Neural cell (in vitro differentiated cells): ENCODE results near the gene HTR5A. TPM values are rescaled to one million over a fixed set of nuclear protein-coding genes. Genes with fewer than 3 reads are reported as not detected.

Source experiments
- H2AFZ ChIP-seq: fragments of 200-600, 300-800 bp; sonication (generic), shearing (Covaris generic); 2 replicates; pipeline ENCODE4 v1.6.0; 2014; ENCODE audit warnings: low read depth, mild to moderate bottlenecking, antibody characterized with exemption, low read length, moderate library complexity
- H3F3A ChIP-seq: fragments of 200-600 bp; shearing (Covaris generic); 2 replicates; pipeline ENCODE4 v1.6.1; 2016; ENCODE audit warnings: mild to moderate bottlenecking, moderate library complexity, mixed read lengths, antibody characterized with exemption, low read length; ENCODE audit not compliant: insufficient read depth, poor library complexity, severe bottlenecking
- H3K27ac ChIP-seq: fragments of 200-600, 300-800 bp; sonication (generic), shearing (Covaris generic); 2 replicates; pipeline ENCODE4 v1.5.1; 2014; ENCODE audit warnings: mild to moderate bottlenecking, low read length, moderate library complexity
- H3K27me3 ChIP-seq: fragments of 300-800, 200-600 bp; sonication (generic), shearing (Covaris generic); 2 replicates; pipeline ENCODE4 v1.6.0; 2014; ENCODE audit warnings: mild to moderate bottlenecking, low read depth, low read length, moderate library complexity; ENCODE audit not compliant: insufficient read depth
- H3K36me3 ChIP-seq: fragments of 300-800, 200-600 bp; sonication (generic), shearing (Covaris generic); 2 replicates; pipeline ENCODE4 v1.5.1; 2014; ENCODE audit warnings: mild to moderate bottlenecking, antibody characterized with exemption, low read length, moderate library complexity; ENCODE audit not compliant: insufficient read depth
- H3K4me2 ChIP-seq: fragments of 300-800, 200-600 bp; sonication (generic), shearing (Covaris generic); 2 replicates; pipeline ENCODE4 v1.6.0; 2014; ENCODE audit warnings: mild to moderate bottlenecking, low read length
- H3K4me3 ChIP-seq: fragments of 300-800, 200-600 bp; sonication (generic), shearing (Covaris generic); 2 replicates; pipeline ENCODE4 v1.5.1; 2014; ENCODE audit warnings: mild to moderate bottlenecking, low read length, moderate library complexity
- H3K79me2 ChIP-seq: fragments of 200-600 bp; shearing (Covaris generic); replicated peaks from 2 replicates; pipeline ENCODE4 v1.6.0; 2014; ENCODE audit warnings: mild to moderate bottlenecking, low read length, moderate library complexity; ENCODE audit not compliant: insufficient read depth
- H3K9ac ChIP-seq: fragments of 300-800, 200-600 bp; sonication (generic), shearing (Covaris generic); 2 replicates; pipeline ENCODE4 v1.6.1; 2016; ENCODE audit warnings: mild to moderate bottlenecking, low read length, mixed read lengths
- H3K9me2 ChIP-seq: fragments of 200-600 bp; shearing (Covaris generic); 2 replicates; pipeline ENCODE4 v1.6.1; 2016; ENCODE audit warnings: mild to moderate bottlenecking, low read length, mixed read lengths; ENCODE audit not compliant: insufficient read depth
- H3K9me3 ChIP-seq: fragments of 200-600, 300-800 bp; sonication (generic), shearing (Covaris generic); 2 replicates; pipeline ENCODE4 v1.6.1; 2016; ENCODE audit warnings: mild to moderate bottlenecking, mixed run types, low read length, moderate library complexity, mixed read lengths
- H4K20me1 ChIP-seq: fragments of 200-600 bp; shearing (Covaris generic); 2 replicates; pipeline ENCODE4 v1.6.1; 2016; ENCODE audit warnings: mild to moderate bottlenecking, mixed run types; ENCODE audit not compliant: insufficient read depth
- EP300 ChIP-seq: fragments of 450-650 bp; conservative IDR thresholded peaks from 2 replicates; pipeline ENCODE4 v1.6.1; 2014; ENCODE audit warnings: antibody characterized with exemption, mild to moderate bottlenecking, moderate library complexity; ENCODE audit not compliant: poor library complexity, severe bottlenecking
- EZH2 ChIP-seq: fragments of 200-600, 300-800 bp; shearing (Covaris generic), sonication (generic); IDR thresholded peaks from 2 replicates; pipeline ENCODE4 v1.6.1; 2014; ENCODE audit warnings: antibody characterized with exemption, low read length, borderline replicate concordance, mild to moderate bottlenecking; ENCODE audit not compliant: insufficient read depth, poor library complexity, severe bottlenecking
- MXI1 ChIP-seq: fragments of 450-650 bp; conservative IDR thresholded peaks from 2 replicates; pipeline ENCODE4 v1.6.1; 2014; ENCODE audit warnings: antibody characterized with exemption, mild to moderate bottlenecking; ENCODE audit not compliant: poor library complexity, severe bottlenecking
- POLR2AphosphoS5 ChIP-seq: IDR thresholded peaks from 2 replicates; pipeline ENCODE4 v1.6.1; 2012
- RAD21 ChIP-seq: fragments of 450-650 bp; conservative IDR thresholded peaks from 2 replicates; pipeline ENCODE4 v1.6.1; 2014; ENCODE audit warnings: antibody characterized with exemption, mild to moderate bottlenecking, moderate library complexity
- SMC3 ChIP-seq: fragments of 450-650 bp; conservative IDR thresholded peaks from 2 replicates; pipeline ENCODE4 v1.6.1; 2014; ENCODE audit warnings: antibody characterized with exemption, mild to moderate bottlenecking, moderate library complexity; ENCODE audit not compliant: poor library complexity
- TAF1 ChIP-seq: IDR thresholded peaks from 2 replicates; pipeline ENCODE4 v1.6.1; 2012; ENCODE audit warnings: low read depth
- polyA plus RNA-seq: library from polyadenylated mRNA; depleted of rRNA; stranded (reverse); fragments of >200 nt; gene quantifications from 2 replicates; pipeline ENCODE4 v1.2.3, GENCODE V29; 2014
- TF ChIP-seq, protein P1 (sequence below): fragments of 450-650 bp; IDR thresholded peaks from 2 replicates; pipeline ENCODE4 v1.5.1; 2014; ENCODE audit warnings: antibody characterized with exemption, mild to moderate bottlenecking, moderate library complexity; ENCODE audit not compliant: poor library complexity, severe bottlenecking
- TF ChIP-seq, protein P2 (sequence below): IDR thresholded peaks from 2 replicates; pipeline ENCODE4 v1.6.1; 2012; ENCODE audit warnings: borderline replicate concordance

The HTR5A gene
- polyA plus RNA-seq, 1 donor from 2014 or later = 0.14 TPM

DNA sequence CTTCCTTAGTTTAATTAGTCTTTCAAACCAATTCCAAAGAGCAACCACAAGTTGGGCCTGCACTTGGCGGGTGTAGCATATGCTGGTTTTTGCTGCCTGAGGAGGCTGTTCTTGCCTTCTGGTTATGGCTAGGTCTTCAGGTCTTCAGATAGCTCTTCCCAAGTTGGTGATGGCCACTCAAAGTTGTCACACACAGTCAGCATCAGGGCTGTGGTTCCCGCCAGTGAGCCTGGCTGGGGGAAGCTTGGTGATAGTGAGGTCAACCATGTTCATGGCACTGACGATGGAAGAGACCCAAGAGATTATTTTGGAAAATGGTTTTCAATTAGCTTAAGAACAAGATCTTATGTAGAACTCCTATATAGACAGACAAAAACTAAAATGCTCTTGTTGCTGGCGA, 18.8 kb upstream of the HTR5A start:
- Histone ChIP-seq H3K36me3 (no peaks in the 10 kb centered on the region), H3K9me3 (no peaks in the 10 kb centered on the region), H3K27ac (no peak overlapping the region), H3K4me2 (no peak overlapping the region), H2AFZ (no peak overlapping the region), H3K79me2 (no peaks in the 10 kb centered on the region), H4K20me1 (no peaks in the 10 kb centered on the region), H3K9ac (no peak overlapping the region), H3K9me2 (no peaks in the 10 kb centered on the region), H3F3A (no peaks in the 10 kb centered on the region), H3K27me3 (no peaks in the 10 kb centered on the region), H3K4me3 (no peak overlapping the region)
- TF ChIP-seq, protein P1, sequence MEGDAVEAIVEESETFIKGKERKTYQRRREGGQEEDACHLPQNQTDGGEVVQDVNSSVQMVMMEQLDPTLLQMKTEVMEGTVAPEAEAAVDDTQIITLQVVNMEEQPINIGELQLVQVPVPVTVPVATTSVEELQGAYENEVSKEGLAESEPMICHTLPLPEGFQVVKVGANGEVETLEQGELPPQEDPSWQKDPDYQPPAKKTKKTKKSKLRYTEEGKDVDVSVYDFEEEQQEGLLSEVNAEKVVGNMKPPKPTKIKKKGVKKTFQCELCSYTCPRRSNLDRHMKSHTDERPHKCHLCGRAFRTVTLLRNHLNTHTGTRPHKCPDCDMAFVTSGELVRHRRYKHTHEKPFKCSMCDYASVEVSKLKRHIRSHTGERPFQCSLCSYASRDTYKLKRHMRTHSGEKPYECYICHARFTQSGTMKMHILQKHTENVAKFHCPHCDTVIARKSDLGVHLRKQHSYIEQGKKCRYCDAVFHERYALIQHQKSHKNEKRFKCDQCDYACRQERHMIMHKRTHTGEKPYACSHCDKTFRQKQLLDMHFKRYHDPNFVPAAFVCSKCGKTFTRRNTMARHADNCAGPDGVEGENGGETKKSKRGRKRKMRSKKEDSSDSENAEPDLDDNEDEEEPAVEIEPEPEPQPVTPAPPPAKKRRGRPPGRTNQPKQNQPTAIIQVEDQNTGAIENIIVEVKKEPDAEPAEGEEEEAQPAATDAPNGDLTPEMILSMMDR = no peak

DNA sequence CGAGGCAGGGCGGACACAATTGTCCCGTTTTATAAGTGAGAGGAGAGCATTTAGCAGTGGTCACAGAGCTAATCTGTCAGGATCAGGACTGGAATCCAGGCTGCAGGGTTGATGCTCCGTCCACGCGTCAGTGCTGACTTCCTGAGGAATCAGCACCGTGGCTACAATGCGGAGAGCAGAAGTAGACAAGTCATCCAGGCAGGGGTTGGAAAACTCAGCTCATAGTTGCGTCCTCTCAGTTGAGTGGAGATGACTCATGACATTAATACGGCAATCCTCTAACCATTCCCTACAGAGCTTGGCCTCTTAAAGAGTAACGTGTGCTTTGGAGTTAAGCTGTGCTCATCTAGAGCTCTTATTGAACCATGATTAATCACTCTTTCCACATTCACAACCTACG, 17.1 kb upstream of the HTR5A start:
- Histone ChIP-seq H3K27me3 (no peaks in the 10 kb centered on the region), H2AFZ (no peak overlapping the region), H3K9me2 (no peaks in the 10 kb centered on the region), H3K4me2 (no peak overlapping the region), H3F3A (no peaks in the 10 kb centered on the region), H3K9ac (no peak overlapping the region), H3K79me2 (no peaks in the 10 kb centered on the region), H3K9me3 (no peaks in the 10 kb centered on the region), H3K4me3 (no peak overlapping the region), H3K36me3 (no peaks in the 10 kb centered on the region), H3K27ac (no peak overlapping the region), H4K20me1 (no peaks in the 10 kb centered on the region)
- TF ChIP-seq POLR2AphosphoS5 (no peak), SMC3 (no peak), MXI1 (no peak), EZH2 (no peak), RAD21 (no peak), TAF1 (no peak), EP300 (no peak)
- TF ChIP-seq, protein P2, sequence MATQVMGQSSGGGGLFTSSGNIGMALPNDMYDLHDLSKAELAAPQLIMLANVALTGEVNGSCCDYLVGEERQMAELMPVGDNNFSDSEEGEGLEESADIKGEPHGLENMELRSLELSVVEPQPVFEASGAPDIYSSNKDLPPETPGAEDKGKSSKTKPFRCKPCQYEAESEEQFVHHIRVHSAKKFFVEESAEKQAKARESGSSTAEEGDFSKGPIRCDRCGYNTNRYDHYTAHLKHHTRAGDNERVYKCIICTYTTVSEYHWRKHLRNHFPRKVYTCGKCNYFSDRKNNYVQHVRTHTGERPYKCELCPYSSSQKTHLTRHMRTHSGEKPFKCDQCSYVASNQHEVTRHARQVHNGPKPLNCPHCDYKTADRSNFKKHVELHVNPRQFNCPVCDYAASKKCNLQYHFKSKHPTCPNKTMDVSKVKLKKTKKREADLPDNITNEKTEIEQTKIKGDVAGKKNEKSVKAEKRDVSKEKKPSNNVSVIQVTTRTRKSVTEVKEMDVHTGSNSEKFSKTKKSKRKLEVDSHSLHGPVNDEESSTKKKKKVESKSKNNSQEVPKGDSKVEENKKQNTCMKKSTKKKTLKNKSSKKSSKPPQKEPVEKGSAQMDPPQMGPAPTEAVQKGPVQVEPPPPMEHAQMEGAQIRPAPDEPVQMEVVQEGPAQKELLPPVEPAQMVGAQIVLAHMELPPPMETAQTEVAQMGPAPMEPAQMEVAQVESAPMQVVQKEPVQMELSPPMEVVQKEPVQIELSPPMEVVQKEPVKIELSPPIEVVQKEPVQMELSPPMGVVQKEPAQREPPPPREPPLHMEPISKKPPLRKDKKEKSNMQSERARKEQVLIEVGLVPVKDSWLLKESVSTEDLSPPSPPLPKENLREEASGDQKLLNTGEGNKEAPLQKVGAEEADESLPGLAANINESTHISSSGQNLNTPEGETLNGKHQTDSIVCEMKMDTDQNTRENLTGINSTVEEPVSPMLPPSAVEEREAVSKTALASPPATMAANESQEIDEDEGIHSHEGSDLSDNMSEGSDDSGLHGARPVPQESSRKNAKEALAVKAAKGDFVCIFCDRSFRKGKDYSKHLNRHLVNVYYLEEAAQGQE = no peak
- TF ChIP-seq, protein P1 = no peak
